SW 1271 (cell line): Measurements from ENCODE around the gene DEFB129.
A peak's percentile ranks its signal among the peaks of the same experiment; 100 is the strongest.
"Not testable (repeated sequence)": the region's sequence is repeated elsewhere in the genome, so short reads cannot be mapped to it uniquely, and the experiment has no call there.

Experiments
- DNase-seq, 2 experiments: peaks; one replicate each; lab custom pipeline; 2025; lab: John Stamatoyannopoulos, UW

Gene DEFB129

GRCh38 chr20:226958-227357, at the start of gene DEFB129:
TSS of gene DEFB129 (plus strand) at chr20:227258. CDS start at chr20:227289, 31 bp downstream.
- no peak for DNase-seq

GRCh38 chr20:184288-184687, 42.8 kb upstream of the DEFB129 start:
- DNase-seq: no peak

- no peak for DNase-seq
These were observed 39.3 kb upstream of the DEFB129 start for GRCh38 chr20:187733-188132.

GRCh38 chr20:189611-190010, 37.4 kb upstream of the DEFB129 start, which contains the start of gene DEFB128:
TSS of gene DEFB128 (minus strand) at chr20:189711. CDS start at chr20:189623, 88 bp downstream.
- DNase-seq: no peak

GRCh38 chr20:198225-198624, 28.8 kb upstream of the DEFB129 start:
- no peak for DNase-seq

GRCh38 chr20:199996-200395, 27.1 kb upstream of the DEFB129 start:
- no peak for DNase-seq

GRCh38 chr20:203630-204029, 23.4 kb upstream of the DEFB129 start:
- DNase-seq: not testable (repeated sequence)

GRCh38 chr20:208942-209566, 18.0 kb upstream of the DEFB129 start:
- DNase-seq: peak; percentile 14 to 41

GRCh38 chr20:210809-211502, 16.1 kb upstream of the DEFB129 start:
- DNase-seq: no peak

GRCh38 chr20:214383-214782, 12.7 kb upstream of the DEFB129 start:
- no peak for DNase-seq

GRCh38 chr20:215796-216195, 11.3 kb upstream of the DEFB129 start:
- DNase-seq: no peak

- DNase-seq: no peak
These were observed 9.8 kb upstream of the DEFB129 start for GRCh38 chr20:217266-217665.

GRCh38 chr20:219290-220115, 7.6 kb upstream of the DEFB129 start:
- peak in 1 of 2 experiments; percentile 40 for DNase-seq

GRCh38 chr20:221258-221830, 5.7 kb upstream of the DEFB129 start:
- no peak for DNase-seq

GRCh38 chr20:225879-226278, 1.2 kb upstream of the DEFB129 start:
- not testable (repeated sequence) for DNase-seq

GRCh38 chr20:227439-228105, 514 bp downstream of the DEFB129 start:
- no peak for DNase-seq

- DNase-seq: no peak
These were observed 8.8 kb downstream of the DEFB129 start for GRCh38 chr20:235891-236290.

GRCh38 chr20:237489-237888, 10.4 kb downstream of the DEFB129 start:
- no peak for DNase-seq

GRCh38 chr20:237929-238328, 10.9 kb downstream of the DEFB129 start:
- DNase-seq: no peak

- DNase-seq: no peak
These were observed 15.8 kb downstream of the DEFB129 start for GRCh38 chr20:242905-243304.

GRCh38 chr20:251354-251753, 24.3 kb downstream of the DEFB129 start:
- DNase-seq: no peak

- DNase-seq: no peak
These were observed 25.7 kb downstream of the DEFB129 start for GRCh38 chr20:252801-253200.
